Measurements from ENCODE around the gene MC5R.
"Not testable (repeated sequence)": the region's sequence is repeated elsewhere in the genome, so short reads cannot be mapped to it uniquely, and the experiment has no call there.

Gene MC5R

GRCh38 chr18:13862898-13863297 is 38.9 kb downstream of the MC5R start:
- not testable (repeated sequence) for DNase-seq

- no peak for DNase-seq
These were observed 44.7 kb downstream of the MC5R start for GRCh38 chr18:13868501-13869271.

GRCh38 chr18:13871701-13872100 is 47.8 kb downstream of the MC5R start:
- no peak for DNase-seq

GRCh38 chr18:13872373-13872772 is 48.4 kb downstream of the MC5R start:
- DNase-seq, result no peak

- DNase-seq, result no peak
These were observed 49.0 kb downstream of the MC5R start for GRCh38 chr18:13872932-13873331.

GRCh38 chr18:13874558-13874957 is 50.6 kb downstream of the MC5R start:
- no peak for DNase-seq
